SH-SY5Y (cell line): ENCODE results near the gene ADCY2.

Source experiments
- GATA2 ChIP-seq: IDR thresholded peaks from 2 replicates; pipeline ENCODE4 v1.6.1; 2011; ENCODE audit warnings: mild to moderate bottlenecking, low read depth, low read length
- GATA3 ChIP-seq: IDR thresholded peaks from 2 replicates; pipeline ENCODE4 v1.6.1; 2011; ENCODE audit warnings: low read depth, mild to moderate bottlenecking, low read length, moderate library complexity

- TF ChIP-seq GATA3 (no peak), GATA2 (no peak)
Observed at GRCh38 chr5:7578071-7578470, 182.1 kb downstream of the ADCY2 start.
